22Rv1 (cell line): ENCODE results near the gene RAB34.

ENCODE experiments used
- H3K27ac ChIP-seq: fragments of 450-650 bp; 2 replicates; pipeline ENCODE4 v1.5.1; 2017
- ZFX ChIP-seq: fragments of 450-650 bp; IDR thresholded peaks from 2 replicates; pipeline ENCODE4 v1.6.1; 2017; ENCODE audit warnings: antibody characterized with exemption, borderline replicate concordance
- TF ChIP-seq, protein P1 (sequence below): fragments of 450-650 bp; IDR thresholded peaks from 2 replicates; pipeline ENCODE4 v1.5.1; 2017; ENCODE audit warnings: mild to moderate bottlenecking

The RAB34 gene

DNA sequence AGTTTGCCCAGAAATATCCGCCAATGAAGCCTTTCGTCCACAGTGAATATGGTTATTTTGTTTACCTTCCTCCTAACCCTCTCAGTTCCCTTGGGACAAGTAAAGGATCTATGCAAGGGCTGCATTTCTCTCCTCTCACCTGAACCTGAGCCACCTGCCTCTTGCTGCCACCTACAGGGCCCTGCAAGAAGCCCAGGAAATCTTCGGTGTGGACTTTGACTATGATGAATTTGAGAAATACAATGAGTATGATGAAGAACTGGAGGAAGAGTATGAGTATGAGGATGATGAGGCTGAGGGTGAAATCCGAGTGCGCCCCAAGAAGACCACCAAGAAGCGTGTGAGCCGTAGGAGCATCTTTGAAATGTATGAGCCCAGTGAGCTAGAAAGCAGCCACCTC is 41.7 kb downstream of the RAB34 start:
- H3K27ac ChIP-seq, result no peak overlapping the region
- TF ChIP-seq, protein P1, sequence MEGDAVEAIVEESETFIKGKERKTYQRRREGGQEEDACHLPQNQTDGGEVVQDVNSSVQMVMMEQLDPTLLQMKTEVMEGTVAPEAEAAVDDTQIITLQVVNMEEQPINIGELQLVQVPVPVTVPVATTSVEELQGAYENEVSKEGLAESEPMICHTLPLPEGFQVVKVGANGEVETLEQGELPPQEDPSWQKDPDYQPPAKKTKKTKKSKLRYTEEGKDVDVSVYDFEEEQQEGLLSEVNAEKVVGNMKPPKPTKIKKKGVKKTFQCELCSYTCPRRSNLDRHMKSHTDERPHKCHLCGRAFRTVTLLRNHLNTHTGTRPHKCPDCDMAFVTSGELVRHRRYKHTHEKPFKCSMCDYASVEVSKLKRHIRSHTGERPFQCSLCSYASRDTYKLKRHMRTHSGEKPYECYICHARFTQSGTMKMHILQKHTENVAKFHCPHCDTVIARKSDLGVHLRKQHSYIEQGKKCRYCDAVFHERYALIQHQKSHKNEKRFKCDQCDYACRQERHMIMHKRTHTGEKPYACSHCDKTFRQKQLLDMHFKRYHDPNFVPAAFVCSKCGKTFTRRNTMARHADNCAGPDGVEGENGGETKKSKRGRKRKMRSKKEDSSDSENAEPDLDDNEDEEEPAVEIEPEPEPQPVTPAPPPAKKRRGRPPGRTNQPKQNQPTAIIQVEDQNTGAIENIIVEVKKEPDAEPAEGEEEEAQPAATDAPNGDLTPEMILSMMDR, result peak; percentile 63
- no peak for TF ChIP-seq ZFX

DNA sequence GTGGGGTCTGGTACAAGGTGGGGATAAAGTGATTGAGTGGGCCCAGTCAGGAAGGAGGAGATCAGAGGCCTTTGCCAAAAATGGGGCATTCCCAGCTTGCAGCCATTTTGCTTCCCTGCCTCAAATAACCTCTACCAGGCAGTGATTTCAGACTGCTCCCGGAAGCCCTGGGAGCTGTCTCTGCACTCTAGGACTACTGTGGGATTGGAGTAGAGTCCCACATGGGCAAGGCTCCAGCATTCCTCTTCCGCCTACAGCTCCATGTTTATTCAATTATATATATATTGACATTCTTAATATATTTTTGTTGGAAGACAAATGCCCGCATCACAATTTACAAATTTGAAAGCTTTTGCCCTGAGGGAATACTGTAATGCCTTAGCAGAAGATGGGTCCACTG is 42.2 kb downstream of the RAB34 start:
- no peak overlapping the region for H3K27ac ChIP-seq
- TF ChIP-seq, protein P1, result no peak
- no peak for TF ChIP-seq ZFX

DNA sequence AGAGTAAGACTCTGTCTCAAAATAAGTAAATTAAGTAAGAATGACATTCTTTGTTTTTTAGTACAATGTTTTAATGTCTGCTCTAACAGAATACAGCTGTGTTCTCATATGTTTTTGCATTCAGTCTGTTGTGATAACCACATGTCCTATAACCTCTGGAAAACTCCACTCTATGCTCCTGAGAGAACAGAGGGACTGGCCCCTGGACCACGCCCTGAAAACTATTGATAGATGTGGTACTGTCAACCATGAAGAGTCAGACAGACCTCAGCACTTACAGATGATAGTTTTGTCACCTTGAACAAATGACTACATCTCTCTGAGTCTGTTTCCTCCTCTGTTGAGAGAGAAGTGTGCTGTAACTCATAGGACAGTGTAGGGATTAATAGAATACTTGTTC is 47.8 kb downstream of the RAB34 start:
- TF ChIP-seq, protein P1, result no peak
- TF ChIP-seq ZFX, result no peak
- no peak overlapping the region for H3K27ac ChIP-seq

DNA sequence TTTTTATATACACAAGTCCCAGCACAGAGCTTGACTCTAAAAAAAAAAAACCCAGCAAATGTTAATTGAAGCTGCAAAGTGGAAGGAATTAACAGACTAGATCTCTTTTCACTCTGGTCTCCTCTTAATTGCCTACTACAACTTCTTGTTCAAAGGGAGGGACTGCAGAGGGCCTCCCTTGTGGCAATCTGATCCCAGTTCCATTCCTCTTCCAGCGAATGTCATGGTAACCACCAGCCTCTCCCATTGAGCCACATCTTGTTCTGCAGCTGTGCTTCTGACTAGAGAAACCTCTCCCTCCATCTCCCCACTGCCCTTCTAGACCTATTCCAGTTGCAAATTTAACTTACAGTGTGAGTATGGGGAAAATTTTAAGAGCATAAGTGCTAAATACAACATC is 49.8 kb downstream of the RAB34 start:
- TF ChIP-seq, protein P1, result no peak
- no peak for TF ChIP-seq ZFX
- no peak overlapping the region for H3K27ac ChIP-seq

DNA sequence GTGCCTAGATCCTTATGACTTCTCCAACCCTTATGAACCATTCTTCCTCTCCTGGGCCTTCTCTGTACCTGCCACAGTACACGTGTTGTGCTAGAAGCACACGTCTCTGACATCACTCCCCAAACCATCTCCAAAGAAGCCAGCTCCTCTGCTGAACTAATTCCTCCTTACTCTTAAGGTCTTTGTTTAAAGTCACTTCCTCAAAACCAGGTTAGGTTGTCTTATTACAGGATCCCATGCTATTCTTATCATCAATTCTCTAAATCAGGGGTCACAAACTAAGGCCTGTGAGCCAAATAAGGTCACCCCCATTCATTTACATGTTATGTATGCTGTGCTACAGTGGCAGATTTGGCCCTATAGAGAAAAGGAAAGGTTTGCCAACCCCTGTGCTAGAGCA is 51.7 kb downstream of the RAB34 start:
- TF ChIP-seq ZFX, result no peak
- TF ChIP-seq, protein P1, result no peak
- H3K27ac ChIP-seq, result no peak overlapping the region
